T-helper 9 cell (primary cell): ENCODE results near the gene PSMG3.

ENCODE experiments used
- DNase-seq: peaks from one replicate; pipeline ENCODE4 v3.0.0-alpha.2; 2020

PSMG3 gene

GRCh38 chr7:1557006-1557405 is 12.8 kb downstream of the PSMG3 start:
- no peak for DNase-seq

- no peak for DNase-seq
Measured at GRCh38 chr7:1555813-1556543, 13.9 kb downstream of the PSMG3 start, which contains the start of gene TMEM184A. TMEM184A (minus strand) TSS chr7:1556205; CDS start chr7:1555484, 721 bp downstream.

GRCh38 chr7:1555046-1555812 is 14.6 kb downstream of the PSMG3 start:
- no peak for DNase-seq

- no peak for DNase-seq
Measured at GRCh38 chr7:1554333-1555045, 15.3 kb downstream of the PSMG3 start.

GRCh38 chr7:1553512-1554210 is 16.2 kb downstream of the PSMG3 start:
- DNase-seq: no peak

GRCh38 chr7:1552200-1552599 is 17.6 kb downstream of the PSMG3 start:
- DNase-seq: no peak

GRCh38 chr7:1550846-1551155 is 19.0 kb downstream of the PSMG3 start:
- no peak for DNase-seq

GRCh38 chr7:1550005-1550845 is 19.6 kb downstream of the PSMG3 start:
- DNase-seq: no peak

GRCh38 chr7:1549357-1550004 is 20.4 kb downstream of the PSMG3 start:
- DNase-seq: no peak

- DNase-seq: no peak
Measured at GRCh38 chr7:1548944-1549343, 20.9 kb downstream of the PSMG3 start.

- DNase-seq: no peak
Measured at GRCh38 chr7:1548438-1548831, 21.4 kb downstream of the PSMG3 start.

- no peak for DNase-seq
Measured at GRCh38 chr7:1547777-1548437, 21.9 kb downstream of the PSMG3 start.

- DNase-seq: no peak
Measured at GRCh38 chr7:1546909-1547776, 22.7 kb downstream of the PSMG3 start.

- DNase-seq: no peak
Measured at GRCh38 chr7:1546274-1546908, 23.4 kb downstream of the PSMG3 start.

GRCh38 chr7:1545417-1546246 is 24.2 kb downstream of the PSMG3 start:
- no peak for DNase-seq

- no peak for DNase-seq
Measured at GRCh38 chr7:1544896-1545416, 24.9 kb downstream of the PSMG3 start.

GRCh38 chr7:1544178-1544895 is 25.5 kb downstream of the PSMG3 start:
- DNase-seq: no peak

- DNase-seq: no peak
Measured at GRCh38 chr7:1543826-1544177, 26.0 kb downstream of the PSMG3 start.
